H9 (cell line): ENCODE measurements around the gene RERE. TPM values are rescaled to one million over a fixed set of nuclear protein-coding genes. Genes with fewer than 3 reads are reported as not detected.

ENCODE experiments used
- DNase-seq: peaks from one replicate; pipeline ENCODE4 v3.0.0-alpha.2; 2017
- H2AFZ ChIP-seq: one replicate; pipeline ENCODE4 v1.6.1; 2013; ENCODE audit warnings: mild to moderate bottlenecking, low read length, control low read depth, moderate library complexity
- H2AK5ac ChIP-seq: 2 replicates; pipeline ENCODE4 v1.6.1; 2013; ENCODE audit warnings: low read length, control low read depth, mixed read lengths; ENCODE audit not compliant: insufficient read length
- H2BK120ac ChIP-seq: one replicate; pipeline ENCODE4 v1.6.1; 2013; ENCODE audit warnings: low read depth, mild to moderate bottlenecking, low read length, control low read depth, inconsistent platforms; ENCODE audit not compliant: poor library complexity, severe bottlenecking
- H2BK12ac ChIP-seq: 2 replicates; pipeline ENCODE4 v1.6.1; 2013; ENCODE audit warnings: low read length, control low read depth, mixed read lengths, low read depth; ENCODE audit not compliant: insufficient read length
- H2BK15ac ChIP-seq: 2 replicates; pipeline ENCODE4 v1.6.1; 2013; ENCODE audit warnings: low read depth, low read length, control low read depth
- H2BK20ac ChIP-seq: one replicate; pipeline ENCODE4 v1.6.1; 2013; ENCODE audit warnings: low read depth, mild to moderate bottlenecking, low read length, control low read depth, inconsistent platforms; ENCODE audit not compliant: poor library complexity, severe bottlenecking
- H2BK5ac ChIP-seq: 2 replicates; pipeline ENCODE4 v1.6.1; 2013; ENCODE audit warnings: low read length, control low read depth, mixed read lengths; ENCODE audit not compliant: insufficient read length
- H3K14ac ChIP-seq: 2 replicates; pipeline ENCODE4 v1.6.1; 2013; ENCODE audit warnings: low read length, control low read depth; ENCODE audit not compliant: insufficient read depth
- H3K18ac ChIP-seq: 2 replicates; pipeline ENCODE4 v1.6.1; 2013; ENCODE audit warnings: low read depth, mild to moderate bottlenecking, mixed read lengths, low read length, control low read depth; ENCODE audit not compliant: insufficient read length
- H3K23ac ChIP-seq: 2 replicates; pipeline ENCODE4 v1.6.1; 2013; ENCODE audit warnings: low read length, control low read depth, mixed read lengths, low read depth; ENCODE audit not compliant: insufficient read length
- H3K23me2 ChIP-seq: 2 replicates; pipeline ENCODE4 v1.6.1; 2013; ENCODE audit warnings: low read depth, mild to moderate bottlenecking, mixed read lengths, low read length, control low read depth; ENCODE audit not compliant: insufficient read length, poor library complexity, severe bottlenecking
- H3K27ac ChIP-seq: 2 replicates; pipeline ENCODE4 v1.5.1; 2013; ENCODE audit warnings: low read length, control low read depth, mixed read lengths, low read depth; ENCODE audit not compliant: insufficient read length
- H3K27me3 ChIP-seq: 2 replicates; pipeline ENCODE4 v1.6.1; 2013; ENCODE audit warnings: low read length, control low read depth, inconsistent platforms; ENCODE audit not compliant: insufficient read depth
- H3K4ac ChIP-seq: 2 replicates; pipeline ENCODE4 v1.6.1; 2013; ENCODE audit warnings: low read depth, mild to moderate bottlenecking, control low read depth, inconsistent platforms, low read length, moderate library complexity
- H3K4me1 ChIP-seq: 2 replicates; pipeline ENCODE4 v1.6.1; 2013; ENCODE audit warnings: low read length, control low read depth, inconsistent platforms; ENCODE audit not compliant: insufficient read depth
- H3K4me2 ChIP-seq: 2 replicates; pipeline ENCODE4 v1.6.1; 2013; ENCODE audit warnings: low read length, control low read depth, mixed read lengths; ENCODE audit not compliant: insufficient read length, insufficient read depth
- H3K56ac ChIP-seq: 2 replicates; pipeline ENCODE4 v1.6.1; 2013; ENCODE audit warnings: low read depth, mild to moderate bottlenecking, mixed read lengths, low read length, control low read depth; ENCODE audit not compliant: insufficient read length
- H3K79me1 ChIP-seq: 2 replicates; pipeline ENCODE4 v1.6.1; 2013; ENCODE audit warnings: low read depth, mild to moderate bottlenecking, moderate library complexity, low read length, control low read depth, inconsistent platforms; ENCODE audit not compliant: insufficient read depth, poor library complexity, severe bottlenecking
- H3K79me2 ChIP-seq: 2 replicates; pipeline ENCODE4 v1.6.1; 2013; ENCODE audit warnings: low read length, control low read depth, inconsistent platforms; ENCODE audit not compliant: insufficient read depth
- H3K9ac ChIP-seq: 2 replicates; pipeline ENCODE4 v1.6.1; 2013; ENCODE audit warnings: low read length, control low read depth, mixed read lengths; ENCODE audit not compliant: insufficient read length; ENCODE audit errors: extremely low read depth
- H3K9me3 ChIP-seq: one replicate; pipeline ENCODE4 v1.6.1; 2013; ENCODE audit warnings: low read depth, low read length, inconsistent platforms; ENCODE audit not compliant: control insufficient read depth
- H3T11ph ChIP-seq: one replicate; pipeline ENCODE4 v1.6.1; 2013; ENCODE audit warnings: mild to moderate bottlenecking, low read length, control low read depth, inconsistent platforms
- H4K20me1 ChIP-seq: one replicate; pipeline ENCODE4 v1.6.1; 2013; ENCODE audit not compliant: control insufficient read depth, insufficient read length, insufficient read depth
- H4K5ac ChIP-seq: 2 replicates; pipeline ENCODE4 v1.6.1; 2013; ENCODE audit warnings: low read depth, mild to moderate bottlenecking, mixed read lengths, low read length, control low read depth; ENCODE audit not compliant: insufficient read length
- H4K8ac ChIP-seq: replicated peaks from 2 replicates; pipeline ENCODE4 v1.6.1; 2013; ENCODE audit warnings: low read length, control low read depth, mixed read lengths, low read depth; ENCODE audit not compliant: insufficient read length
- H4K91ac ChIP-seq: 2 replicates; pipeline ENCODE4 v1.6.1; 2013; ENCODE audit warnings: low read depth, mild to moderate bottlenecking, moderate library complexity, mixed read lengths, low read length, control low read depth; ENCODE audit not compliant: insufficient read length
- H3K27ac Mint-ChIP-seq, 3 experiments: 2 replicates in 2 of 3; 3 replicates in 1 of 3; pipeline ENCODE4 v1.8.0; 2020 to 2021; ENCODE audit warnings: mixed read lengths in 3 of 3, mild to moderate bottlenecking in 1 of 3, moderate library complexity in 1 of 3
- H3K27me3 Mint-ChIP-seq: 2 replicates; pipeline ENCODE4 v1.8.0; 2021; ENCODE audit warnings: low read depth, mild to moderate bottlenecking, moderate library complexity, mixed read lengths
- H3K36me3 Mint-ChIP-seq, 3 experiments: 2 replicates in 2 of 3; 3 replicates in 1 of 3; pipeline ENCODE4 v1.8.0; 2020 to 2021; ENCODE audit warnings: low read depth in 3 of 3, mixed read lengths in 3 of 3; ENCODE audit not compliant: insufficient read depth in 1 of 3
- H3K4me1 Mint-ChIP-seq, 2 experiments: 2 replicates each; pipeline ENCODE4 v1.8.0; 2020; ENCODE audit warnings: mixed read lengths in 2 of 2
- H3K4me3 Mint-ChIP-seq, 2 experiments: 2 replicates in 1 of 2; 3 replicates in 1 of 2; pipeline ENCODE4 v1.8.0; 2020 to 2021; ENCODE audit warnings: mild to moderate bottlenecking in 2 of 2, mixed read lengths in 2 of 2, moderate library complexity in 1 of 2
- H3K9me3 Mint-ChIP-seq, 2 experiments: 2 replicates in 1 of 2; 3 replicates in 1 of 2; pipeline ENCODE4 v1.8.0; 2020; ENCODE audit warnings: mild to moderate bottlenecking in 2 of 2, mixed read lengths in 2 of 2, moderate library complexity in 1 of 2
- WGBS: extraction: QIAGEN DNeasy Blood & Tissue Kit; methylation state at CpG from one replicate; pipeline ENCODE4 v1.1.7; 2013; ENCODE audit warnings: missing lambda C conversion rate, low lambda C conversion rate, mixed read lengths; ENCODE audit not compliant: insufficient read length; ENCODE audit errors: extremely low coverage; 5-methylcytosine and 5-hydroxymethylcytosine counted together
- total RNA-seq: library from RNA; stranded (reverse); gene quantifications from 2 replicates; pipeline ENCODE4 v1.2.1, GENCODE V29; 2021
- TF ChIP-seq, protein P1 (sequence below): fragments of 200-600 bp; sonication (generic); conservative IDR thresholded peaks from 3 replicates; pipeline ENCODE4 v1.8.0; 2021; ENCODE audit warnings: antibody characterized with exemption, mild to moderate bottlenecking

RERE gene
- total RNA-seq, 1 experiment from 2014 or later = 103 TPM

DNA sequence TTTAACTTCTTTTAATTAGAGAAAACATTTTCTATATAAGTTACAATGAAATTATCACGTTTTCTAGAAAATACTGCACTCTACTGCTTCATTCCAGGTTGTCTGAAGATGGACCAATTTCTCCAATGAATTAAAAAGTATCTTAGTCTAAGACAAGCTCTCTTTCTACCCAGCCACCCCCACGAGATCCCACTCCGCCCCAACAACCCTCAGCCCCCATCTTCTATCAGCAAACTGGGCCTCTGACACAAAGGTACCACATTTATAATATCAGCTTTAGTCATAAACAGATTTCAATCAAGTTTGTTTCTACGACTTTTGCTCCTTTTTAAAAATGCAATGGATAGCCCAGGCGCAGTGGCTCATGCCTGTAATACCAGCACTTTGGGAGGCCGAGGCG lies 117.8 kb downstream of the RERE start:
- H4K5ac ChIP-seq = no peak overlapping the region
- H2BK12ac ChIP-seq = no peak overlapping the region
- TF ChIP-seq, protein P1, sequence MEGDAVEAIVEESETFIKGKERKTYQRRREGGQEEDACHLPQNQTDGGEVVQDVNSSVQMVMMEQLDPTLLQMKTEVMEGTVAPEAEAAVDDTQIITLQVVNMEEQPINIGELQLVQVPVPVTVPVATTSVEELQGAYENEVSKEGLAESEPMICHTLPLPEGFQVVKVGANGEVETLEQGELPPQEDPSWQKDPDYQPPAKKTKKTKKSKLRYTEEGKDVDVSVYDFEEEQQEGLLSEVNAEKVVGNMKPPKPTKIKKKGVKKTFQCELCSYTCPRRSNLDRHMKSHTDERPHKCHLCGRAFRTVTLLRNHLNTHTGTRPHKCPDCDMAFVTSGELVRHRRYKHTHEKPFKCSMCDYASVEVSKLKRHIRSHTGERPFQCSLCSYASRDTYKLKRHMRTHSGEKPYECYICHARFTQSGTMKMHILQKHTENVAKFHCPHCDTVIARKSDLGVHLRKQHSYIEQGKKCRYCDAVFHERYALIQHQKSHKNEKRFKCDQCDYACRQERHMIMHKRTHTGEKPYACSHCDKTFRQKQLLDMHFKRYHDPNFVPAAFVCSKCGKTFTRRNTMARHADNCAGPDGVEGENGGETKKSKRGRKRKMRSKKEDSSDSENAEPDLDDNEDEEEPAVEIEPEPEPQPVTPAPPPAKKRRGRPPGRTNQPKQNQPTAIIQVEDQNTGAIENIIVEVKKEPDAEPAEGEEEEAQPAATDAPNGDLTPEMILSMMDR = no peak
- H3K9me3 Mint-ChIP-seq = no peaks in the 10 kb centered on the region; a peak in 1 of 5 replicates
- DNase-seq = no peak
- no peak overlapping the region for H4K8ac ChIP-seq
- H4K20me1 ChIP-seq = no peaks in the 10 kb centered on the region
- H2BK20ac ChIP-seq = no peak overlapping the region
- no peaks in the 10 kb centered on the region for H3K27me3 ChIP-seq
- WGBS = no CpG with 5 or more reads among the region's 7 CpGs
- H3K79me1 ChIP-seq = no peaks in the 10 kb centered on the region
- H3K4me2 ChIP-seq = no peak overlapping the region
- H4K91ac ChIP-seq = no peak overlapping the region
- no peak overlapping the region for H3K56ac ChIP-seq
- H3K36me3 Mint-ChIP-seq = 0 out of 7 replicates have a peak, but pooled peaks cover 0 to 2% (median 0%) of the 10 kb centered on the region in 3 experiments
- H2BK15ac ChIP-seq = no peak overlapping the region
- H2BK5ac ChIP-seq = no peak overlapping the region
- peaks cover 9% of the 10 kb centered on the region for H3K23me2 ChIP-seq
- no peak overlapping the region for H3K9ac ChIP-seq
- H3K9me3 ChIP-seq = no peaks in the 10 kb centered on the region
- peaks cover 2% of the 10 kb centered on the region; the same call in 1 of the 2 replicates for H3K4me1 ChIP-seq
- H3K4ac ChIP-seq = no peak overlapping the region
- H3K18ac ChIP-seq = no peak overlapping the region
- H2AK5ac ChIP-seq = no peak overlapping the region
- peaks cover 49% of the 10 kb centered on the region for H3K79me2 ChIP-seq
- no peak overlapping the region for H3T11ph ChIP-seq
- H3K4me1 Mint-ChIP-seq = peaks cover 58 to 64% of the 10 kb centered on the region in 2 experiments
- no peak overlapping the region for H3K27ac ChIP-seq
- no peak overlapping the region for H3K14ac ChIP-seq
- H2AFZ ChIP-seq = no peak overlapping the region
- H3K27ac Mint-ChIP-seq = peak overlapping the region in 2 of 3 experiments; percentile 36 to 90; a peak in 3 of 7 replicates
- H3K23ac ChIP-seq = no peak overlapping the region
- no peaks in the 10 kb centered on the region for H3K27me3 Mint-ChIP-seq
- peak overlapping the region in 1 of 2 experiments; percentile 92; a peak in 2 of 5 replicates for H3K4me3 Mint-ChIP-seq
- H2BK120ac ChIP-seq = no peak overlapping the region
